Epidermal melanocyte (primary cell): ENCODE results near the gene SEC14L5.

ENCODE experiments used
- DNase-seq: peaks from one replicate; pipeline ENCODE4 v3.0.0; 2011; ENCODE audit warnings: low spot score; ENCODE audit not compliant: insufficient read length

Gene SEC14L5

GRCh38 chr16:4957720-4958509, at the start of gene SEC14L5:
SEC14L5 (plus strand) TSS chr16:4958330; CDS start chr16:4959324, 994 bp downstream.
- peak; percentile 97 for DNase-seq

DNA sequence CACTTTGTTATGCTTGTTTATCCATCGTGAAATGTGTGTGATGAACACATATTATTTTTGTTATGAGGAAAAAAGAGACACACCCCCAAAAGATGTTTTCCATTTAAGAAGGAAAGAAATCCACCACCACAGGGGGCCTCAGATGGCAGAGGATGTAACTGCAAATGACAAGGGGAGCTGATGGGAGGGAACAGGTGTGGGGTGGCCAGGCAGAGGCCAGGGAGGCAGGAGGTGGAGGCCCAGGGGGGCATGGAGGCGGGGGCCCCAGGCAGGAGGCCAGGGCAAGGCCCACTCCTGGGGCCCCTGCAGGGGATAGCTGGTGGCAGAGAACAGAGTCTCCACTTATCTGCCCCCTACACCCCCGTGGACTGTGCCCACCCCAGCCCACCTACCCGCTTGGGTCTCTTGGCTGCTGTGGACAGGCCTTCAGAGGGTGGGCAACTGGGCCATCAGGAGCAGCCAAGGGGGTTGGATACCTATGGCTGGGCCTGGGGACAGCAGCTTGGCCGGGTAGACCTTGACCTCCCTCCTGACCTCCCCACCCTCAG, 49.2 kb upstream of the SEC14L5 start:
- DNase-seq = no peak

DNA sequence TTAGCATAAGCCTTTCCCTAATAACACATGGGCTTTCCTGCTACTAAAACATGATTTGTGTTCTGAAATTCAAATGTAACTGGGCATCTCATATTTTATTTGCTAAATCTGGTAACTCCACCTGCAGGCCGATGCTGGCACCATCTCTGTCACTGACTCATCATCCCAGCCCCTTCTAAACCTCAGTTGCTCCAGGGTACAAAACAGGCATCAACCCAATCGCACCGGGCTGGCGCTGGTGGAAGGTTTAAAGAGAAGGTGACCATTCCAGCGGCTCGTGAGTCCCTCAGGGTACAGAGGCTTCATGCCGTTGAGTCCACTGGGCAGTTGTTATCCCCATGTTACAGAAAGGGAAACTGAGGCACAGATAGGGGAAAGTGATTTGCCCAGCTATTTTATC, 48.3 kb upstream of the SEC14L5 start:
- no peak for DNase-seq

GRCh38 chr16:4910828-4911227, 47.3 kb upstream of the SEC14L5 start:
- no peak for DNase-seq

GRCh38 chr16:4911970-4912386, 46.2 kb upstream of the SEC14L5 start:
- DNase-seq = no peak

DNA sequence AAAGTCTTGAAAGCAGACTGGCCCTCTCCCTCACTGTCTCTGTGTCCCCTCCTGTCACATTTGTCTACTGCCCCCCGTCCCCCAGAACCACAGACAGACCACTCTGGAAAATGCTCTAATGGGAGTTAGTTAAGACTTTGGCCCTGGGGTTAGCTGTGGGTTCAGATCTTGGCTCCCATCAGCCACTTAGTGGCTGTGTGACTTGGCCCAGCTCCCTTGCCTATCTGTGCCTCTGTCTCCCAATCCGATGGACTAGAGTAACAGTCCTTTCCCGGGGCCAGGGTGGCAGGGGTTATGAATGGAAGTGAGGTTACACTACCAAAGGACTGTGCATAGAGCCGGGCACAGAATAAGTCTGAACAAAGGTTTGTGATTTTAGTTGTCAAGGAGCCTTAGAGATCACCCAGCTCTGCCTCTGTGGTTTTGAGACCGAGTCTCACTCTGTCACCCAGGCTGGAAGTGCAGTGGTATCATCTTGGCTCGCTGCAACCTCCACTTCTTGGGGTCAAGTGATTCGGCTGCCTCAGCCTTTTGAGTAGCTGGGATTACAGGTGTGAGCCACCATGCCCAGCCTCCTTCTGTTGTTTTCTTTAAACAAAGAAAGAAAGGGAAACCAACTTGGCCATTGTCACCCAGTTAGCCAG, 44.9 kb upstream of the SEC14L5 start:
- no peak for DNase-seq

- DNase-seq = no peak
Measured at GRCh38 chr16:4913774-4914525, 44.2 kb upstream of the SEC14L5 start.

DNA sequence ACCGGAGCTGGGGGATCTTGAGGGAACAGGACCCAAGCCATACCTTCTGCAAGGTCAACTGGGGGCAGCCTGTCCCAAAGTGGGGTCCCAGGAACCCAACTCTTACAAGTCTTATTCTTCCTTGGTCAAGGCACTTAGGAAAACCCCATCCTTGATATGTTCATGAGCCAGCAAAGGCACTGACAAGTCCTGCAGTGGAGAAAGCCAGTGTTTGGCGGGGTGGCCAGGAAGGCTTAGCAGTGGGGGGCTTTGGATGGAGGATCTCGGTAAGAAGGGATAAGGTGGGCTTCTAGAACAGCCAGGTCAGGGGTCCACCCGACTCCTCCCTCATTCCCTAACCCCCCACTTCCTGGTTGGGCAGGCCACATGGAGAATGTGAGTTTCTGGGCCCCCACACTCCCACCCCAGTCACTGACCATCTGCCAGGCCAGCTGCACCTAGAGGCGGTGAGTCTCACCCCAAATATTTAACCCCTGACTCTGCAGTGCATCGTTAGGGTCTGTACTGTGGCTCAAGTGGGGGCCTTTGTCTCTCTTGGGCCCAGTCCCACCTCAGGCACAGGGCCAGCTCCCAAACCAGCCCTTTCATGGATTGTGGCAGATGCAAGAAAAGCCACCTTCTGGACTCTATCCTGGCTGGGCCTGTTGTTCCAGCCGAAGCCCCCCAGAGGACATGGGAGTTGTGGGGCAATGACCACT, 43.5 kb upstream of the SEC14L5 start:
- DNase-seq = no peak

DNA sequence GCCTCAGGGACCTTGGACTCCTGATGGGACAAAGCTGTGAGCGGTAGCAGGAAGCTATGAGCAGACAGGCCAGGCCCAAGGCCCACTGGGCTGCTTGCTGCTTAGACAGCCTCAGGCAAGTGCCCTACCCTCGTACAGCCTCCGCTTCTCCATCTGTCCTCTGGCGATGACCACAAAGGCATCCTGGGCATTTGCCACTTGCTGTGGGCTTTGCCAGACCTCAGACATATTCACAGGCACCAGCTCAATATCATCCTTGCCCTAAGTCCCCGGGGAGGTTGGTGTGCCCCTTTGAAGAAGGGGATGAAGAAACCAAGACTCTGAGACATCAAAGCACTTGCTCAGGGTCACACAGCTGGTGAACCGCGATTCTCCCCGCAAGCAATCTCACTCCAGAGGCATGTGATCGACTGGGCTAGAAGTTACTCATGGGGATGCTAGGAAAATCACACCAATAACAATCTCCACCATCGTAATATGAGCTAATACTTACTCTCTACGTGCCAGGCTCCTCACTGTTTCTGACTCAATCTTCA, 42.8 kb upstream of the SEC14L5 start:
- no peak for DNase-seq

GRCh38 chr16:4917117-4917516, 41.0 kb upstream of the SEC14L5 start:
- no peak for DNase-seq

- DNase-seq = no peak
Measured at GRCh38 chr16:4918781-4919251, 39.3 kb upstream of the SEC14L5 start.

DNA sequence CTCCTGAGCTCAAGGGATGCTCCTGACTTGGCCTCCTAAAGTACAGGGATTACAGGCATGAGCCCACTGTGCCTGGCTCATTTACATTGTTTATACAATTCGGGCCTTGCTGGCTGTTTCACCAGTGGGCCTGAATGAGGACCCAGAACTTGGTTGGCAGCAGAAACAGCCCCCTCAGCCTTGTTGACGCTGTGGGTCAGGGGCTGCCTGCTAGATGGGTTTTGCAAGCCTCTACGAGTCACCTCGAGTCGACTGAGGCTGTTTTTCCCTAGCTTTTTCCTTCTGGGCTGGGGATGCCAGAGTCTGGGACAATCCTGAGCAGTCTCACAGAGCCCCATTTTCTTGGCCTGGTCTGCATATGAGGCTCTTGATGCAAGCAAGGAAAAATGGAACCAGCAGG, 37.3 kb upstream of the SEC14L5 start:
- no peak for DNase-seq

DNA sequence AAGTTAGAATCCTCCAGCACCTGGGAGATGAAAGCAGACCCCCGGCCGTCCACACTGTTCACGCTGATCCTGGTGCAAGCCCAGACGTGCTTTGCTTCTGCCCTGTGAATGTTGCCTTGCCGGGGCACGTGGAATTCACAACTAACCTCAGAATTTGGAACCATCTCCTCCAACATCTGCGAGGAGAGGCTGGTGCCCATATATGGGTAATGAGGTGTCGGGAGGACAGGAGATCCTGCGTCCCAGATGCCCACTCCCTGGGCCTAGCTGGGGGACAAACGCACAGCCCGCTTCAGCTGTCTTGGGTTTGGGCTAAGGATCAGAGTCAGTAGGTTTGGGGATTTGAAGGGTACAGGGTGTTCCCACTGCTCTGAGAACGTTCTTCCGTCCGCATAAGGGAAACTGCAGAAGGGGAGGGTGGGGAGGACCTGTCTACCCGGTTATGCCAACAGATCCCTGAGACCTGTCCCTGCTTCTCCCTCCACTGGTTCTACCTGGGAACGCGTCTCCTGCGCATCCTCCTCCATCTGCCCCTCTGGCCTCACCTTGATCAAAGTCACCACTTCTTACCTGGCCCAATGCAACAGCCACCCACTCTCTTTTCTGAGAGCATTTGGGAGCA, 35.3 kb upstream of the SEC14L5 start:
- no peak for DNase-seq

DNA sequence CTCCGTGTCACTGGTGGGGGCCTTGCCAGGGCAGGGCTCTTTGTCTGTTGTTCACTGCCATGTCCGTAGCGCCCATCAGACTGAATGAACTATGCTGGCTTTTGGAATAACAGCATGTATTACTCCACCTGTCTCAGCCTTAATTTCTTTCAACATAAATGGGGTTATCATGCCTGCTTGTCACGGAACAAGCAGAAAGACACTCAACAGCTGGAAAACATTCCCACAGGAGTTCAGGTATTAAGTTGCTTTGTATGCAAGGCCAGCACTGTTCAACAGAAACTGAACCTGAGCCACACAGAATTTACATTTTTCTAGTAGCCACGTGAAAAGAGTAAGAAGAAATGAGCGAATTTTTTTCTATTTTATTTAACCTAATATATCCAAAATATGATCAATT, 34.3 kb upstream of the SEC14L5 start:
- DNase-seq = no peak

- DNase-seq = no peak
Measured at GRCh38 chr16:4924593-4925292, 33.4 kb upstream of the SEC14L5 start.

DNA sequence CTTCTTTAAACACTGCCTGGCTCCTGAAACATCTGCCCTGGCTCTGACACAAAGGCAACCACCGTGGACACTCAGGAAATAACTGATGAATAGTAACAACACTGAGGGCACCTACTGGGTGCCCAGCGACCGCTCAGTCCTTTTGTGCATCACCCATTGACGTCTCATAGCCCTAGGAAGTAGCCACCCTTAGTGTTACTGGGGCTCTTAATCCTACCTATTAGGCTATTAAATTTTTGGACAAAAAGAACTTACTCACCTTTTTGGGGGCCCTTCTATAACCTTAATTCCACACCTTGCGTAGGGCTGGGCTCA, 32.9 kb upstream of the SEC14L5 start:
- DNase-seq = no peak

DNA sequence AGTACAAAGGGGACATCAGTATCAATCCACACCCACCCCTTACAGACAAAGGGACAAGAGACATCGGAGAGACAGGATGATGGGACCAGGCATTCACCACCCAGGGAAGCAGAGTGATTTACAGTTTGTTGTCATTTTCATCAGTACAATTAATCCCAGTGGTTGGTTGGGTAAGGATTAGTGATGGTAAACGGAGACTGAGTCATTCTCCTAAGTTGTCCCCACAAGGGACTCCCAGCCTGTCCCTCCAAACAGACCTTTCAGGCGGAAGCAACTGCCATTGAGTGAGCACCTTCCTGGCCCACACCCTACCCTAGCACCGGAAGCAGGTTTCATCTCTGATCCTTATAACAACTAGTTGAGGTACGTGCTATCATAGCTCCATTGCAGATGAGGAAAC, 32.3 kb upstream of the SEC14L5 start:
- no peak for DNase-seq

- DNase-seq = no peak
Measured at GRCh38 chr16:4926928-4927327, 31.2 kb upstream of the SEC14L5 start.

GRCh38 chr16:4927661-4928060, 30.5 kb upstream of the SEC14L5 start:
- DNase-seq = no peak

DNA sequence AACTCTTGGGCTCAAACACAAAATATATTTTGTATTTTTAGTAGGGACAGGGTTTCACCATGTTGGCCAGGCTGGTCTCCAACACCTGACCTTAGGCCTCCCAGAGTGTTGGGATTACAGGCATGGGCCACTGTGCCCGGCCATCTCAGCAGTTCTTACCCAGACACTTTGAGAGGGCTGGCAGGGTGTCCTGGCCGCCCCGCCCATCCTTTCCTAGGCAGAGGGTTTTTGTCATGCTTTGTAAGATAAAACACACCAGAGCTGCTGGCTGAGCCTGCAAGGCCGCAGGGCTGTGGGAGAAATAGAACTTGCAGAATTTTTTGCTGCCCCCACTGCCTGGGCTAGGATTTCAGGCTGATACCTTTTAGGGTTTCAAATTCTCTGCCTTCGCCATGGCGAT, 29.9 kb upstream of the SEC14L5 start:
- DNase-seq = no peak
